ENCODE measurements around the gene S100A12. TPM values are rescaled to one million over a fixed set of nuclear protein-coding genes. Genes with fewer than 3 reads are reported as not detected.

The S100A12 gene
- total and polyA plus RNA-seq, 9 of the 15 experiments (the other 6 are each of a cell fraction or from before 2014, with no cell fraction given) = not detected

DNA sequence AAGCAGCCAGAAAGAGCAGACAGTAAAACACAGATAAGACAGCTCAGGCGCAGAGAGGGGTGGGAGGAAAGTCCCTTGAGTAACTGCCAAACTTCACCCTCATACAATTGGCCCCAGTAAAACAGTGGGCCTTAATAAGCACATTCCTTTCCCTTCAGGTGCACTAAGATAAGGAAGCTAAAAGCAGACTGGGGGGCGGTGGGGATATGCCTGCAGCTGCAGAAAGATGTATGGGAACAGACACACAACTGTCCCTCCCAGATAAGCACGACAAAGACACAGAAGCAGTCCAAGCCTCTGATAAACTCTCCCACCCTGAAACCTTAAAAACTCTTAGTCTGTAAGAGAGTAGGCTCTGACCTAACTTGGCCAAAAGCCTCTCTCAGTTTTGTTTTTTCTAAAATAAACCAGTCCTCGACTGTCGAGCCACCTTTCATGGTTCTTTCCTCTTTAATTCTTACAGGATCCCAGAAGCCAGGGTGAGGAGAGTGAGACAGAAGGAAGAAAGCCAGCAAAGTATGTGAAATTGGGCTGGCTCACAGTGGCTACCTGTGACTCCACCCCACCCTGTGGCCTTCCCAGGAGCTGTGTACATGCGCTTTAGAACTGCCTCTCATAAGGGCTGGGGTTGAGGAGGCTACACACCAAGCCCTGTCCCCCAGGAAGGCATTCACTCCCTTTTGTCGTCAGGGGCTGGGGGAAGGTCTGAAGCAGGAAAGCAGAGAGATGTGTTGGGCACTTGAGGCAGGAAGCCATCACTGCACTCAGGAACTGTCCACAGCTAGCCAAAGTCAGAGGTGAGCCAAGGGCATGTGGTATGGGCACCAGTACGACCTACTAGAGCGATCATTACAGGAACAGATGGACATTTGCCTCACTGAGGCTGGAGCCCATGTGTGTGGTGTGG lies 31.4 kb downstream of the S100A12 start:
- FAIRE-seq (peak; percentile 97), ATAC-seq (peak; percentile 90), DNase-seq (ENCODE audit: extremely low read depth in 1 of 4, low spot score in 3 of 4) (peak; percentile 64 to 93 (median 69))
- CTCF ChIA-PET (ENCODE audit: low intra/inter-chr PET ratio) = no interaction called here
- in situ Hi-C loops (cut with MboI) (no loop called here), intact Hi-C loops (cut with micrococcal nuclease) (no loop called here)
- peaks cover 0 to 12% of the 10 kb centered on the region in 2 experiments; a peak in 3 of 5 replicates for H3K27me3 ChIP-seq (ENCODE audit: control insufficient read depth in 2 of 2, insufficient read depth in 2 of 2, low read length in 2 of 2)
- H3K4me3 ChIP-seq = no peak overlapping the region
- H3K4me2 ChIP-seq (ENCODE audit: insufficient read depth, low read length) = peak overlapping the region; percentile 78
- H3K9me1 ChIP-seq (ENCODE audit: control insufficient read depth, insufficient read depth, low read length) = no peaks in the 10 kb centered on the region
- no peaks in the 10 kb centered on the region for H3K79me2 ChIP-seq (ENCODE audit: control insufficient read depth, insufficient read depth, low read length)
- peaks cover 18% of the 10 kb centered on the region for H4K20me1 ChIP-seq (replicated peaks; ENCODE audit: control insufficient read depth, insufficient read depth, low read length)
- no peaks in the 10 kb centered on the region for H3K9me3 ChIP-seq (replicated peaks; ENCODE audit: control insufficient read depth, insufficient read depth, low read depth, low read length)
- 10% methylated on average over 9 of the region's 9 CpGs for WGBS (ENCODE audit: insufficient coverage, low coverage, missing lambda C conversion rate)
- H3K4me1 ChIP-seq (replicated peaks in 1 of 2; ENCODE audit: control insufficient read depth in 2 of 2, insufficient read depth in 2 of 2, low read length in 2 of 2) = peaks cover 30 to 39% of the 10 kb centered on the region in 2 experiments
- H3K36me3 ChIP-seq (ENCODE audit: control insufficient read depth, insufficient read depth, low read length) = no peaks in the 10 kb centered on the region
- BruUV-seq (replicated peaks) = no TSS peak
- peak overlapping the region in 1 of 2 experiments; percentile 6; a peak in 1 of 4 replicates for H3K9ac ChIP-seq (ENCODE audit: insufficient read depth in 1 of 2, low read depth in 2 of 2, low read length in 2 of 2)
- H2AFZ ChIP-seq (ENCODE audit: low read depth, low read length) = peak overlapping the region; percentile 30; the same call in 1 of the 2 replicates
- POLR2A ChIA-PET = interaction anchor here (0.6 to 1.7 kb wide), 12 partner anchors 9 to 1592 kb away, joined by 3 to 6 read pairs (median 4); partner anchors contain the start of genes CHTOP, PGLYRP3 and PMVK
- peak overlapping the region; percentile 68 for H3K27ac ChIP-seq (ENCODE audit: extremely low read depth, low read depth, low read length)
- TF ChIP-seq NCOA6 (IDR thresholded peaks at IDR 0.05) = 0 out of 2 replicates have a peak, but pooled peaks have one; percentile 45
- no peak for TF ChIP-seq ZNF764 (CRISPR knock-in tag; IDR thresholded peaks at IDR 0.05; ENCODE audit: low read depth)
- TF ChIP-seq KDM1A (IDR thresholded peaks at IDR 0.05) = peak; percentile 100
- no peak for TF ChIP-seq GABPB2 (CRISPR knock-in tag; conservative IDR thresholded peaks at IDR 0.05)
- no peak for TF ChIP-seq MCM2 (IDR thresholded peaks at IDR 0.05; ENCODE audit: low read depth)
- TF ChIP-seq, protein P1, sequence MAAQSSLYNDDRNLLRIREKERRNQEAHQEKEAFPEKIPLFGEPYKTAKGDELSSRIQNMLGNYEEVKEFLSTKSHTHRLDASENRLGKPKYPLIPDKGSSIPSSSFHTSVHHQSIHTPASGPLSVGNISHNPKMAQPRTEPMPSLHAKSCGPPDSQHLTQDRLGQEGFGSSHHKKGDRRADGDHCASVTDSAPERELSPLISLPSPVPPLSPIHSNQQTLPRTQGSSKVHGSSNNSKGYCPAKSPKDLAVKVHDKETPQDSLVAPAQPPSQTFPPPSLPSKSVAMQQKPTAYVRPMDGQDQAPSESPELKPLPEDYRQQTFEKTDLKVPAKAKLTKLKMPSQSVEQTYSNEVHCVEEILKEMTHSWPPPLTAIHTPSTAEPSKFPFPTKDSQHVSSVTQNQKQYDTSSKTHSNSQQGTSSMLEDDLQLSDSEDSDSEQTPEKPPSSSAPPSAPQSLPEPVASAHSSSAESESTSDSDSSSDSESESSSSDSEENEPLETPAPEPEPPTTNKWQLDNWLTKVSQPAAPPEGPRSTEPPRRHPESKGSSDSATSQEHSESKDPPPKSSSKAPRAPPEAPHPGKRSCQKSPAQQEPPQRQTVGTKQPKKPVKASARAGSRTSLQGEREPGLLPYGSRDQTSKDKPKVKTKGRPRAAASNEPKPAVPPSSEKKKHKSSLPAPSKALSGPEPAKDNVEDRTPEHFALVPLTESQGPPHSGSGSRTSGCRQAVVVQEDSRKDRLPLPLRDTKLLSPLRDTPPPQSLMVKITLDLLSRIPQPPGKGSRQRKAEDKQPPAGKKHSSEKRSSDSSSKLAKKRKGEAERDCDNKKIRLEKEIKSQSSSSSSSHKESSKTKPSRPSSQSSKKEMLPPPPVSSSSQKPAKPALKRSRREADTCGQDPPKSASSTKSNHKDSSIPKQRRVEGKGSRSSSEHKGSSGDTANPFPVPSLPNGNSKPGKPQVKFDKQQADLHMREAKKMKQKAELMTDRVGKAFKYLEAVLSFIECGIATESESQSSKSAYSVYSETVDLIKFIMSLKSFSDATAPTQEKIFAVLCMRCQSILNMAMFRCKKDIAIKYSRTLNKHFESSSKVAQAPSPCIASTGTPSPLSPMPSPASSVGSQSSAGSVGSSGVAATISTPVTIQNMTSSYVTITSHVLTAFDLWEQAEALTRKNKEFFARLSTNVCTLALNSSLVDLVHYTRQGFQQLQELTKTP (IDR thresholded peaks at IDR 0.05; ENCODE audit: low read depth in 1 of 2, partially characterized antibody in 2 of 2) = peak in 1 of 2 experiments; percentile 97
- peak in 1 of 2 experiments; percentile 96; a peak in 2 of 4 replicates for TF ChIP-seq NONO (IDR thresholded peaks at IDR 0.05; ENCODE audit: low read depth in 2 of 2, low read length in 1 of 2)
- TF ChIP-seq, protein P2, sequence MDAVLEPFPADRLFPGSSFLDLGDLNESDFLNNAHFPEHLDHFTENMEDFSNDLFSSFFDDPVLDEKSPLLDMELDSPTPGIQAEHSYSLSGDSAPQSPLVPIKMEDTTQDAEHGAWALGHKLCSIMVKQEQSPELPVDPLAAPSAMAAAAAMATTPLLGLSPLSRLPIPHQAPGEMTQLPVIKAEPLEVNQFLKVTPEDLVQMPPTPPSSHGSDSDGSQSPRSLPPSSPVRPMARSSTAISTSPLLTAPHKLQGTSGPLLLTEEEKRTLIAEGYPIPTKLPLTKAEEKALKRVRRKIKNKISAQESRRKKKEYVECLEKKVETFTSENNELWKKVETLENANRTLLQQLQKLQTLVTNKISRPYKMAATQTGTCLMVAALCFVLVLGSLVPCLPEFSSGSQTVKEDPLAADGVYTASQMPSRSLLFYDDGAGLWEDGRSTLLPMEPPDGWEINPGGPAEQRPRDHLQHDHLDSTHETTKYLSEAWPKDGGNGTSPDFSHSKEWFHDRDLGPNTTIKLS (IDR thresholded peaks at IDR 0.05; ENCODE audit: borderline replicate concordance, low read depth) = peak; percentile 39; the same call in 1 of the 2 replicates
- TF ChIP-seq, protein P3, sequence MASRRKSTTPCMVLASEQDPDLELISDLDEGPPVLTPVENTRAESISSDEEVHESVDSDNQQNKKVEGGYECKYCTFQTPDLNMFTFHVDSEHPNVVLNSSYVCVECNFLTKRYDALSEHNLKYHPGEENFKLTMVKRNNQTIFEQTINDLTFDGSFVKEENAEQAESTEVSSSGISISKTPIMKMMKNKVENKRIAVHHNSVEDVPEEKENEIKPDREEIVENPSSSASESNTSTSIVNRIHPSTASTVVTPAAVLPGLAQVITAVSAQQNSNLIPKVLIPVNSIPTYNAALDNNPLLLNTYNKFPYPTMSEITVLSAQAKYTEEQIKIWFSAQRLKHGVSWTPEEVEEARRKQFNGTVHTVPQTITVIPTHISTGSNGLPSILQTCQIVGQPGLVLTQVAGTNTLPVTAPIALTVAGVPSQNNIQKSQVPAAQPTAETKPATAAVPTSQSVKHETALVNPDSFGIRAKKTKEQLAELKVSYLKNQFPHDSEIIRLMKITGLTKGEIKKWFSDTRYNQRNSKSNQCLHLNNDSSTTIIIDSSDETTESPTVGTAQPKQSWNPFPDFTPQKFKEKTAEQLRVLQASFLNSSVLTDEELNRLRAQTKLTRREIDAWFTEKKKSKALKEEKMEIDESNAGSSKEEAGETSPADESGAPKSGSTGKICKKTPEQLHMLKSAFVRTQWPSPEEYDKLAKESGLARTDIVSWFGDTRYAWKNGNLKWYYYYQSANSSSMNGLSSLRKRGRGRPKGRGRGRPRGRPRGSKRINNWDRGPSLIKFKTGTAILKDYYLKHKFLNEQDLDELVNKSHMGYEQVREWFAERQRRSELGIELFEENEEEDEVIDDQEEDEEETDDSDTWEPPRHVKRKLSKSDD (conservative IDR thresholded peaks at IDR 0.05; ENCODE audit: low read length) = 0 out of 2 replicates have a peak, but pooled peaks have one; percentile 28
- TF ChIP-seq MYC (IDR thresholded peaks at IDR 0.05; ENCODE audit: low read depth, low read length) = peak; percentile 73
- TF ChIP-seq MYC (CRISPR knock-in tag; IDR thresholded peaks at IDR 0.05; ENCODE audit: borderline replicate concordance, low read depth) = no peak
